Mesodermal cell (in vitro differentiated cells): Measurements from ENCODE around the gene PTPRO.

ENCODE experiments used
- H3K27ac ChIP-seq: 2 replicates; pipeline ENCODE4 v1.7.0; 2013; ENCODE audit warnings: mild to moderate bottlenecking, low read depth, low read length, moderate library complexity; ENCODE audit not compliant: severe bottlenecking
- H3K36me3 ChIP-seq: 2 replicates; pipeline ENCODE4 v1.7.1; 2013; ENCODE audit warnings: mild to moderate bottlenecking, low read length, moderate library complexity; ENCODE audit not compliant: control insufficient read depth, insufficient read depth
- H3K4me1 ChIP-seq: one replicate; pipeline ENCODE4 v1.7.1; 2013; ENCODE audit warnings: mild to moderate bottlenecking, low read length; ENCODE audit not compliant: insufficient read depth, control insufficient read depth, poor library complexity, severe bottlenecking
- H3K4me3 ChIP-seq: 2 replicates; pipeline ENCODE4 v1.7.0; 2013; ENCODE audit warnings: low read length, control low read depth, mild to moderate bottlenecking; ENCODE audit not compliant: insufficient read depth, poor library complexity, severe bottlenecking; ENCODE audit errors: extremely low read depth
- H3K9me3 ChIP-seq: 2 replicates; pipeline ENCODE4 v1.7.1; 2013; ENCODE audit warnings: mild to moderate bottlenecking, low read length, moderate library complexity; ENCODE audit not compliant: control insufficient read depth
- WGBS, 2 experiments: methylation state at CpG; one replicate each; pipeline ENCODE4 v1.1.5; 2013; ENCODE audit warnings: missing lambda C conversion rate in 2 of 2; ENCODE audit not compliant: insufficient coverage in 2 of 2; 5-methylcytosine and 5-hydroxymethylcytosine counted together

Gene PTPRO

GRCh38 chr12:15547063-15547462, 224.8 kb downstream of the PTPRO start:
- WGBS, 2 experiments = 96 to 98% methylated on average over 5 of the region's 5 CpGs
- H3K4me1 ChIP-seq = no peaks in the 10 kb centered on the region
- H3K4me3 ChIP-seq = no peak overlapping the region
- no peak overlapping the region for H3K27ac ChIP-seq
- no peaks in the 10 kb centered on the region for H3K36me3 ChIP-seq
- H3K9me3 ChIP-seq = no peaks in the 10 kb centered on the region

DNA sequence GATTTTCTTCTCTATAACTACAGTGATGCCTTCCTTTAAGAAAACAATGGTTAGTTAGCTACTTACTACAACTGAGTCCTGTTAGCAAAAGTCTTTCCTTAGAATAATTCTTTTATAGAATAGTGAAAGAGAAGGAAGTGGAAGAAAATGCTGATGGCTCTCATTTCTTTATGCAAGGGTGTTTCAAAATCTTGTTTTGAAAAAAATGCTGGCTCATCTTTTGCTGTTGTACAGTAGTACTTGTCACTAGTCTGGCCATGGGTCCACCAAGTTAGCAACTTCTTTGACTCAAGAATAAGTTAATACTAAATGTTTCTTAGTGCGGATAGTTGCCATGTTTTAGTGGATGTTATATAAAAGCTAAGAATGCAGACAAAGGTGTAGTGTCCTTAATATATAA, 225.4 kb downstream of the PTPRO start:
- Histone ChIP-seq H3K4me3 (no peak overlapping the region), H3K27ac (no peak overlapping the region), H3K9me3 (no peaks in the 10 kb centered on the region), H3K36me3 (no peaks in the 10 kb centered on the region), H3K4me1 (no peaks in the 10 kb centered on the region)
- no CpG with 5 or more reads among the region's 1 CpG for WGBS, 2 experiments

DNA sequence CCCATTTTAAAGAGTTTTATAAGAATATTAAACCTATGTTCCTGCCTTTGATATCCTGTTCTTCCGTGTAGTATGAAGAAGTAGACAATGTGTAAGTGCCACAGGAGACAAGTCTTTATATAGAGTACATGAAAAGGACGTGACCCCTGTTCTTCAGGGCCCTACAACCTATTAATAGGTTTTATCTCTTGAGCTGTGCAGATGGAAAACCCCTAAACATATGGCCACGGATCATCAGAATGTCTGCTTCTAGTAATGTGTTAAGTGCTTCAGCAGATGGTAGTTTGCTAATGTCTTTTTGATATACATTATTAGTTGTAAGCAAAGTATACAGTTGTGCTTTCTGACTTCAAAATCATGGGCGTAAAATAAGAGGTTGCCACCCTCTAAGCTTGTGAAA, 228.5 kb downstream of the PTPRO start:
- Histone ChIP-seq H3K9me3 (no peaks in the 10 kb centered on the region), H3K27ac (no peak overlapping the region), H3K4me1 (no peaks in the 10 kb centered on the region), H3K4me3 (no peak overlapping the region), H3K36me3 (no peaks in the 10 kb centered on the region)
- WGBS, 2 experiments = no CpG with 5 or more reads among the region's 4 CpGs

DNA sequence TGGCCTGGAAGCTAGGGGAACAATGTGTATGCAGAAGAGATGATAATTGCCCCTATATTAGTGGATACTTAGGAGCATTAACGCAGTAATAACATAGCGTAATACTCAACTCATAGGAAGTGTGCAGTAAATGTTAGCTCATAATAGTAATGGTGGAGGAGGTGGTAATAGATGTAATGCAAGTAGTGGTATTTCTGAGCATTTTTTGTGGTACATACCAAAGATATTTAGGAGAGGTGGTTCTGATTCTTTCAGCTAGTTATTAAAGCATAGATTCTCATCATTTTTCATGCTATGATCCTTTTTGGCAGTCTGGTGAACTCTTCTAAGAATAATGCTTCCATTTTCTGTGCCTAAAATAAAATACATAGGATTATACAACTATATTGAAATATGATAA, 233.1 kb downstream of the PTPRO start:
- WGBS, 2 experiments = 100% methylated on average over 1 to 2 of the region's 2 CpGs
- Histone ChIP-seq H3K36me3 (no peaks in the 10 kb centered on the region), H3K4me1 (no peaks in the 10 kb centered on the region), H3K27ac (no peak overlapping the region), H3K4me3 (no peak overlapping the region), H3K9me3 (no peaks in the 10 kb centered on the region)

DNA sequence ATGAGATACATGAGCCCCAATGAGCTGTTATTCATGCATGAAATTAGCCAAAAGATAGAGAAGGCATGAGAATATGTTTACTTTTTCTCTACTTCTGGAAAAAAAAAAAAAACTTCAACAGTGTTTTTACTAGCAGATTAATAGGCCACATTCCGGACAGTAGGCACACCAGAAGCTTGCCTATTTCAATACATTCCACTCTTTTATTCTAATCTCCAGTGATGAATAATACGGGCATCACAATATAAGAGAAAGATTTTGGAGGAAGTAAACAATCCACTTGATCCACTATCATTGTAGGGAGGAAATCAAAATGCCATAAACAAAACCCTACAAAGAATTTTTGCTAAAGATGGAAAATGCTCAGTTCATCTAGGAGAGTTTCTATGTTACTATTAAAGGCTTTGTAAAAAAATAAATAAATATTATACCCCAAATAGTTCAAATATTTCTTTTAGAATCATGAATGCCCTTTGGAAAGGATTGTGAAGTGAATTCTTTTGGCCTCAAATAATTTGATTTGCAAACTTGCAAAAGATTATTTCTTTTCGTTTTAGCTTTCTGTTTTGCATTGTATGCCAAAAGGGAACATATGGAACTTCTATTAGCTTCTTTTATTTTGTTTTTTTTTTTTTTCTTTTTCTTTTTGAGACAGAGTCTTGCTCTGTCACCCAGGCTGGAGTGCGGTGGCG, 234.2 kb downstream of the PTPRO start:
- WGBS, 2 experiments = 100% methylated on average over 1 to 2 of the region's 5 CpGs
- H3K4me1 ChIP-seq = no peaks in the 10 kb centered on the region
- no peaks in the 10 kb centered on the region for H3K9me3 ChIP-seq
- no peak overlapping the region for H3K4me3 ChIP-seq
- no peaks in the 10 kb centered on the region for H3K36me3 ChIP-seq
- no peak overlapping the region for H3K27ac ChIP-seq

DNA sequence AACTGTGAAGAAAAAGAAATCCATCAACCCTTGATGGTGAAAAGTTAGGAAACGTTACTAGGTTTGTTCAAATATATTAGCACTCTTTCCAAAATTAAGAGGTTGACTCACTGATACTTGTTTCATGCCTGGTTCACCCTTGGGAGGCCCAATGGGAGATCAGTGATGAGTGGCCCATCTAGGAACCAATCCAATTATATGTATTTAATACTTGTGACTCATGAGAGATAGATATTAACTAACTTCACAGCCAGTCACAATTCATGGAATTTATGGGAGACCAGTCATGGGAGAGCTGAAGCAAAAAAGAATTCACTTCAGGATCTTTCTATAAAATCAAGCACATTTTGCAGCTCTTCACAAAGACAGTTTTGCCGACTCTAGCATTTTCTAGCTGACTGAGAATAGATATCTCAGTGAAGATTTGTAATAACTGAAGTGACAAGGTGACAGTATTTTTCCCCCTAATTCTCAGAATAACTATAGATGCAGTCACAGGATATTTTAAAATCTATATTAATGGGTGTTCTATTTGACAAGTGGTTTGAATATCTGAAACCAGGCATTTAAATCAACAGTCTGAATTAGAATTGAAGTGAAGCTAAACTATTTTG, 236.7 kb downstream of the PTPRO start:
- Histone ChIP-seq H3K27ac (no peak overlapping the region), H3K9me3 (no peaks in the 10 kb centered on the region), H3K36me3 (no peaks in the 10 kb centered on the region), H3K4me1 (no peaks in the 10 kb centered on the region), H3K4me3 (no peak overlapping the region)
- 100% methylated on average over 1 of the region's 2 CpGs; no CpG with 5 or more reads in 1 of the 2 experiments for WGBS, 2 experiments

DNA sequence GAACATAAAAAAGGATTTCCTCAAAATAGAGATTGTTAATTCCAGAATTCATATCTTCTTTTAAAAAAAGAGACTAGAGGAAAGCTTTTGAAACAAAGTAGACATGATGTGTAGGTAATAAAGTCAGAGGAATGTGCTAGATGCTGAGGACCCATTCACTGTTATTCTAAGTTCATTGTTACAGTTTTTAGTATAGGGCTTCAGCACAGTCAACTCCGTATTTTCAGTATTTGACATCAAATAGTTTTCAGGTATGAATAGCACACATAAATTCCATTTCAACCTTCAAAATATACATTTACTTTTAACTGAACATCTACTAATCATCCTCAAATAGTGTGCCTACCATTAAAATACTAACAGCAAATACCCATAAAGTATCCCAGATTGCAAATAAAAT, 239.1 kb downstream of the PTPRO start:
- H3K27ac ChIP-seq = no peak overlapping the region
- H3K36me3 ChIP-seq = no peaks in the 10 kb centered on the region
- no peaks in the 10 kb centered on the region for H3K9me3 ChIP-seq
- H3K4me3 ChIP-seq = no peak overlapping the region
- H3K4me1 ChIP-seq = no peaks in the 10 kb centered on the region
- 80 to 100% methylated on average over 1 of the region's 1 CpG for WGBS, 2 experiments

DNA sequence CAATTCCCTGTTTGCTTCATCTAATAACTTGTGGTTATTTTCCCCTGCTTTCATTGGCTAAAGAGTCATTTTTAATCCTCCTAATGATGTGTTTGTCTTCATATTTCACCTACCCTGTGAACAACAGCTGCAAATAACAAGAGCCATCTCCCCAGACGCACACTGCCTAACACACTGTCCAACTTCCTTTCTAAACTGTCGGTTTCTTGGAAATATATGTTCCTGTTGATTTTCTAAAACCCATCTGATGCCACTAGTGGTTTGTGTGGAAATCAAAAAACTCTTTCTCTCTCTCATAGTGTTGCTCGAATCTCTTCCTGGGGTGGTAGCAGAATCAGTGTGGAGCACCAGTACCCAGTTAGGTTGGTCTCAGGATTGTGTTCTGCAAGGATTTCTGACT, 240.0 kb downstream of the PTPRO start:
- Histone ChIP-seq H3K27ac (no peak overlapping the region), H3K9me3 (no peaks in the 10 kb centered on the region), H3K36me3 (no peaks in the 10 kb centered on the region), H3K4me3 (no peak overlapping the region), H3K4me1 (no peaks in the 10 kb centered on the region)
- WGBS, 2 experiments = 80 to 100% methylated on average over 1 of the region's 3 CpGs

DNA sequence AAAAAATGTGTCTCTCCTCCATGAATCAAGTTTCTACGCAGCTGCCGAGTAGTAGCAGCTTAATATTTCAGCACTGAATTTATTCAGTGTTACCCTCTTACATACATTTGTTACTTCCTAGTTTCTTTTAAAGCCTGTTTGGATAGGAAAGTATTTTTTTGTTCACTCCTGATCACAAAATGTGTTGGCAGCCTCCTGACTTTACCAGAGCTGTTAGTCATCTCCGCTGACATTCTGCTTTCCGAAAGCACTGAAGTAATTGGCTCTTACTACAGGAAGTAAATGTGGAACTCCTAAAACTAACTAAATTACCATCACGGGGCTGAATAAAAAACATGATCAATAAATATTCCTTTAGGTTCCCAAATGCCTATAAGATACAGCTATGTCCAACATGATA, 241.4 kb downstream of the PTPRO start:
- H3K27ac ChIP-seq = no peak overlapping the region
- no peak overlapping the region for H3K4me3 ChIP-seq
- H3K36me3 ChIP-seq = no peaks in the 10 kb centered on the region
- no CpG with 5 or more reads among the region's 5 CpGs for WGBS, 2 experiments
- no peaks in the 10 kb centered on the region for H3K4me1 ChIP-seq
- no peaks in the 10 kb centered on the region for H3K9me3 ChIP-seq

DNA sequence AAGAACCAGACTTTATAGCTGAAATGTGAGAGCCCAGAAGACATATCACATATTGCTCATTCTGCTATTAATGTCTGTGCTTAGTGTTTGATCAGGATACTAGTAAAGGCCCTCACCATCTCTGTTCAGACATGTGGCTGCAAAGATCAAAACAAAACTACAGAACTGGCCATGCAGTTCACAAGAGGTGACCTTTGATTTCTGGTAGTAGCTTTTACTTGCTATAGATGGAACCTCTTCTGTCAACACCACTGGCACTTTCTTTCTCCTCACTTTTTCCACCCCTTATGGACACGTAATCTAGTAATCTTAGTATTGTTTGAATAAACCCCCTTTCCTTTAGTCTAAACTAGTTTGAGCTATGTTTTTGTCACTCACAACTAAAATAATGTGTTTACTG, 252.0 kb downstream of the PTPRO start:
- H3K27ac ChIP-seq = no peak overlapping the region
- H3K36me3 ChIP-seq = no peaks in the 10 kb centered on the region
- no peak overlapping the region for H3K4me3 ChIP-seq
- H3K4me1 ChIP-seq = no peaks in the 10 kb centered on the region
- no CpG with 5 or more reads among the region's 1 CpG for WGBS, 2 experiments
- H3K9me3 ChIP-seq = no peaks in the 10 kb centered on the region
